H7 (cell line): ENCODE measurements around the gene SPAG16. TPM values are rescaled to one million over a fixed set of nuclear protein-coding genes. Genes with fewer than 3 reads are reported as not detected.
A peak's percentile ranks its signal among the peaks of the same experiment; 100 is the strongest.

Experiments
- DNase-seq: peaks from one replicate; pipeline ENCODE4 v3.0.0; 2012
- H3K27me3 ChIP-seq: 2 replicates; pipeline ENCODE4 v1.6.0; 2011; ENCODE audit warnings: mild to moderate bottlenecking, low read length; ENCODE audit not compliant: control insufficient read depth, insufficient read depth
- H3K36me3 ChIP-seq: replicated peaks from 2 replicates; pipeline ENCODE4 v1.5.1; 2011; ENCODE audit warnings: low read length; ENCODE audit not compliant: control insufficient read depth, insufficient read depth
- H3K4me3 ChIP-seq: 2 replicates; pipeline ENCODE4 v1.5.1; 2011; ENCODE audit warnings: low read depth, mild to moderate bottlenecking, control low read depth, low read length, moderate library complexity; ENCODE audit not compliant: insufficient read depth
- total RNA-seq: library from RNA; depleted of rRNA; stranded (reverse); fragments of >200 nt; shearing (Covaris generic); gene quantifications from 2 replicates; pipeline ENCODE4 v1.2.3, GENCODE V29; 2014

Gene SPAG16
- total RNA-seq, 1 experiment from 2014 or later, result 17.2 TPM

DNA sequence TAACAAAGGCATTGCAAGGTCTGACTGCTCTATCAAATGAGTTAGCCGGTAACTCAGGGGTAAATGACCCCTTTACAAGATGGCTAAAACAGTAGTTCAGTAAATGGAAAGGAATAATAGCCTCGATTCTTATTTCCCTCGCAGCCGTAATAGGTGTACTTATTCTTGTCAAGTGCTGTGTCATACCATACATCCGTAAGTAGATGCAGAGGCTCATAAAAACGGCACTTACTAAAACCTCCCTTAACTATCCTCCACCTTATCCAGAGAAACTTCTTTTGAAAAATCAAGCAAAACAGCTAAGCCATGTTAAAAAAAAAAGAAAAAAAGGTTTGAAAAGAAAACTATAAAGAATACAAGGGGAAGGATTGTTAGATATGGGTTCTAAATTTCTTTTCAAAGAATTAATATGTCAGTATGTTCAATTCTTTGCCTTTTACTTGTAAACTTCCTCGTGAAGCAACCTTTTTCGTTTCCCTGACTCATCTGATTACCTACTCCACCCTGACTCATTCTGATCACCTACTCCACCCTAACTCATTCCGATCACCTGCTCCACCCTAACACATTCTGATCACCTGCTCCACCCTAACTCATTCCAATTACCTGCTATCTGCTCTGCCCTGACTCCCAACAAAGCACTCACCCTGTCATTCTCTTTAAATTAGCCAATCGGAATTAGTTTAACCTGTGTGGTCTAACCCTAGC is 127.5 kb downstream of the SPAG16 start:
- H3K27me3 ChIP-seq, result no peaks in the 10 kb centered on the region
- no peaks in the 10 kb centered on the region for H3K36me3 ChIP-seq
- no peak for DNase-seq
- no peak overlapping the region for H3K4me3 ChIP-seq

DNA sequence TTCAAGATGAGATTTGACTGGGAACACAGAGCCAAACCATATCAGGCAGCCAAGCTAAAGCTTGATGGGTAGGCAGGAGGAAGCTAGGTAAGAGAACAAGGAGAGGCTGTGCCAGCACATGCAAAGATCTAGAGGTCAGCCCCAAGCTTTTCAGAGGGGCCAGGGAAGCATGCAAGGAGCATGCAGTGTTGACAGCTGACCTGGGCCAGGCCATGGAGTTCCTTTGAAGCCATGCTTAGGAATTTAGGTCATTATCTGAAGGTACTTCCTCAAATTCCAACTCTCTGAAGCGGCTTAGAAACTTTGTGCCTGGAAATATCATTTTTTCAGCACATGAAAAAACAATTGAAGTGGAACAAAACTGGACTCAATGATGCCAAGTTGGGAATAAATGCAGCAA is 130.8 kb downstream of the SPAG16 start:
- Histone ChIP-seq H3K27me3 (no peaks in the 10 kb centered on the region), H3K36me3 (no peaks in the 10 kb centered on the region), H3K4me3 (no peak overlapping the region)
- no peak for DNase-seq

DNA sequence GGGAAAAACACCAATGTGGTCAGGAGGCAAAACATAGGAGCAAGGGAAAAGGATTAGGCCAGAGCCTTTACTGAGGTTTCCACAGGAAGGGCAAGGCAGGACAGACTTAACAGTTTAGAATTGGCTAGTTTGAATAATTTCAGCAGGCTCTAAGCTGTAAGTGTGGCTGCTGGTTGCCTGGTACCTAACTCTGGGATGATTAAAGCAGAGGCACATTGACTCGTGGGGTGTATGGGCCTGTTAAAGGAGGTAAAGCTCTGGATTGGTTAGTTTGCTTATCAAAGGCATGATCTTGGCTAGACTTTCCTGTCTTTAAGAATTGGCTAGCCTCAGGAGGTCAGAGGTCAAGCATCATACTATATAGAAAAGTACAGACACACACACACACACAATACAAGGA is 132.6 kb downstream of the SPAG16 start:
- no peak for DNase-seq
- Histone ChIP-seq H3K27me3 (no peaks in the 10 kb centered on the region), H3K4me3 (no peak overlapping the region), H3K36me3 (no peaks in the 10 kb centered on the region)

DNA sequence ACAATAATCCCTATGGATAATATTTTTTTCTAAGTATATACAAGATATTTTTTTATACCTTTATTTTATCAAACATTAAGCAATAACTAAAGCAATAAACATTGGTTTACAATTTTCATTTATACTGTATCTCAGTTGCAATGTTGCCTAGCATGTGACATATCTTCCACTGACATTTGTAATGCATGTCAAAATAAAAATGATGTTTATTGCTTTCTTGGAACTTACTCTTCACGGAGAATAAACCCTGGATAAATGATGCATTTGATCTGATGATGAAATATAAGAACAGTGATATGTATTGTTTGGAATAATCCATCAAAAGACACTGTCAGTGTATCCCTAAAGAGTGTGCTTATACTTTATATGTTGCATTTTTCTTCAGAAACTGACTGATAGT is 135.7 kb downstream of the SPAG16 start:
- Histone ChIP-seq H3K36me3 (no peaks in the 10 kb centered on the region), H3K4me3 (no peak overlapping the region), H3K27me3 (no peaks in the 10 kb centered on the region)
- DNase-seq, result no peak

DNA sequence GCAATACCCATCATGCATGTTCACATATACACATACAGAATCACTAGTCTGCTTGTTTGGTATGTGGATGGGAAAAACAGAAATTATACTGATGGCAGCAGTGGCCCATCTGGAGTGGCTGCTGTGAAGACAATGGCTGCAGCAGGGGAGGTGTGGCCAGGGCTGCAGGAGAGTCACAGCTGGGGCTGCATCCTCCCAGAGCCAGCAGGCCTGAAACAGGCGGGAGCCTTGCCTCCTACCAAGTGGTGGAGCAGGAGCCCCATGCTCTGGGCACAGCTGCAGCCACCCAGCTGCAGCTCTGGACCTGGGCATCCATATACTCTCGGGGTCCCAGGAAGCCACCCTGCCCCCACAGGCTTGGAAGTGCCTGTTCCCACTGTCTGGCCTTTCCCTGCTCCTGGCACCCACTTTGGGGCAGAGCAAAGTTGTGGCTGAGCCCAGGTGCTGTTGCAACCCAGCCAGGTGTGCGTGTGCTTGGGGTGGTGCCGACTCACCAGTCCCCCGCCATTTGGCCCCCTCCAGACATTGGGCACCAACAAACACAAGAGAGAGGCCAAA is 136.6 kb downstream of the SPAG16 start:
- no peaks in the 10 kb centered on the region for H3K36me3 ChIP-seq
- DNase-seq, result peak; percentile 2
- H3K27me3 ChIP-seq, result no peaks in the 10 kb centered on the region
- H3K4me3 ChIP-seq, result no peak overlapping the region

DNA sequence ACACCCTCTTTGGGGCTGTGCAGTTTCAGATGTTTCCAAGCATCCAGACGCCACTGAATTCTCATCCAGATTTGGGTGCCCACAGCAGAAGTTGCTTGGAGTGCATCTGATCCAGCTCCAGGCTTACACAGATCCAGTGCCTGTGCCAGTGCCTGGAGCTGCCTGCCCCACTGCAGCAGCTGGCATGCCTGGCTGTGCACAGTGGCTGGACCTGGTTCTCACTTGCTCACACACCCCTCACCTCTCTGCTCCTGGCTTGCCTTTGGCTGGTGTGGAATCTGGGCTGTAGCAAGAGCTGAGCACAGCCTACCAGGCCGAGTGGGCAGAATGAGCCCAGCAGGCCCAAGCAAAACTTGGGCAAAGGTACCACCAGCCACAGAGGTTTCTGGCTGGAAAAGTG is 137.9 kb downstream of the SPAG16 start:
- Histone ChIP-seq H3K27me3 (no peaks in the 10 kb centered on the region), H3K4me3 (no peak overlapping the region), H3K36me3 (no peaks in the 10 kb centered on the region)
- DNase-seq, result no peak

DNA sequence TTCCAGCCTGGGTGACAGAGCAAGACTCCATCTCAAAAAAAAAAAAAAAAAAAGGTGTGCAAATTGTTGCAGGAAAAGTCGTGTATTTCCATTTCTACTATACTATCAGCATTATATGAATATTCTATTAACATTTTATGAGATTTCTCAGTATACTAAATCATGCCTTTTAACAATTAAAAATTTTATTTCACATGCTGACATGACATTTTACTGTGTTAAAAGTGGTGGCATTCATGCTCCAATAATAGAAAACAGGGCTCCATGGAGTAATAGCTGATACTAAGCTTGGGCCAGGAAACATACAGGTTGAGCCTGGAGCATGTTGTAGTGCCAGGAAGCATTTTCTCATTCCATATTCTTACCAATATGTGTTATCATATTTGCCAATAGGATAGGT is 141.4 kb downstream of the SPAG16 start:
- Histone ChIP-seq H3K4me3 (no peak overlapping the region), H3K27me3 (no peaks in the 10 kb centered on the region), H3K36me3 (no peaks in the 10 kb centered on the region)
- no peak for DNase-seq

DNA sequence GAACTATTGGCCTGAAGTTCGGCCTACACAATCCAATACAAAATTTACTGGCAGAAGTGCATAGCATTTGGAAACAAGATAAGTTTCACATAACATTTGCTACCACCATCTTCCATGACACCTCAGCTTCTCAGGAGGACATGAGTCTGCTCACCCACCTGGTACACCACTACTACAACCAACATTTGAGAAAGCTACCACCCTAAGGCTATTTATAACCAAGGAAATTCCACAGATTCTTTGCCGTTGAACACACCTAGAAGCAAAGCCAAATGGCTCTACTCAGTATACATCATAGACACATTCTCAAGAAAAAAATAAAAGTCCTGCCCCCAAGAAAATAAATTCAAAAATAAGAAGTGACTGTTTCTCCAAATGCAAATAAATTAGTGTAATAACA is 145.3 kb downstream of the SPAG16 start:
- Histone ChIP-seq H3K27me3 (no peaks in the 10 kb centered on the region), H3K4me3 (no peak overlapping the region), H3K36me3 (no peaks in the 10 kb centered on the region)
- no peak for DNase-seq

DNA sequence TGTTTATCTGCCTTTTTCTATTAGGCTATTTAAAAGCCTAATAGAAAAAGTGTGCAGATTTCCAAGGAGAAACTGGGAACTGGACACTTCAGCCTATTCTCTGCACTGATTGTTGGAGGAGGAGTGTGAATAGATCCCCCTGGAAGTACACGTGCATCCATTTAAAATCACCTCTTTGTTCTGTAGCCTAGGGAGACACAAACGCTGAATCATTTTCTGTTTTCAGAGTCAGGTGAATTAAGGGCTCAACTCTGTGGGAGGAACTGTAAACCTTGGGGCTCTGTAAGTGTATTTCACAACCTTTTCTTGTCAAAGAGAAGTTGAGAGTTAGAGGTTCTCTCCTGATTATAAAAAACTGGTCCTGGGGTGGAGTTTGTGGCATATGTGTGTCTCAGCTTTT is 159.7 kb downstream of the SPAG16 start:
- H3K36me3 ChIP-seq, result no peaks in the 10 kb centered on the region
- no peak for DNase-seq
- H3K4me3 ChIP-seq, result no peak overlapping the region
- H3K27me3 ChIP-seq, result no peaks in the 10 kb centered on the region

DNA sequence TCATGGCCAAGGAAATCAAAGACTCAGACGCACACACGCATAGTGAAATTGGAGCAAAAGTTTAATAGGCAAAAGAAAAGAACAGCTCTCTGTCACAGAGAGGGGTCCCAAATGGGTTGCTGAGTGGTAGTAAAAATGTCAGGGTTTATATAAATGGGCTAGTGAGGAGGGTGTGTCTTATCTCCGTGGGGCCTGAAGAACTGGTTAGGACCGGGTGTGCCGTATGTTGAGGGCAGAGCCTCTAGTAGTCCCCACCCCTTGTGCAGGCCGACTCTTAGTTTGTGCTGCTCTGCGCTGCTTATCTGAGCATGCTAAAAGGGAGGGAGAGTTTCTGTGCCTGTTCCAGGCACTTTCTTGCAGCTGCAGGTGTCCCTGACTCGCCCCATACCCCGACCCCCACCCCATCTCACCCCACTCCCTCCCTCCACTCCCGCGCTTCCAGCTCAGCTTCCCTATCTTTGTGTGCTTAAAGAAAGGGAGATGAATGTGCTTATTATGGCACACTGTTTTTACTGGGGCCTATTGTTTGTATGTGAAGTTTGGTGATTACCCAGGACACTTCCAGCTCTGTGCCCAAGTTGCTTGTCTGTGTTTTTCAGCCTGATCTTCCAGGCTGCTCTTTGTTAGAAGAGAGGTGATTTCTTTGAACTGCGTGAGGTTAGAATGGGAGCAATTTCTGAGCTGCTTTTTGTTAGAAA is 167.4 kb downstream of the SPAG16 start:
- DNase-seq, result peak; percentile 0
- Histone ChIP-seq H3K27me3 (no peaks in the 10 kb centered on the region), H3K36me3 (no peaks in the 10 kb centered on the region), H3K4me3 (no peak overlapping the region)

DNA sequence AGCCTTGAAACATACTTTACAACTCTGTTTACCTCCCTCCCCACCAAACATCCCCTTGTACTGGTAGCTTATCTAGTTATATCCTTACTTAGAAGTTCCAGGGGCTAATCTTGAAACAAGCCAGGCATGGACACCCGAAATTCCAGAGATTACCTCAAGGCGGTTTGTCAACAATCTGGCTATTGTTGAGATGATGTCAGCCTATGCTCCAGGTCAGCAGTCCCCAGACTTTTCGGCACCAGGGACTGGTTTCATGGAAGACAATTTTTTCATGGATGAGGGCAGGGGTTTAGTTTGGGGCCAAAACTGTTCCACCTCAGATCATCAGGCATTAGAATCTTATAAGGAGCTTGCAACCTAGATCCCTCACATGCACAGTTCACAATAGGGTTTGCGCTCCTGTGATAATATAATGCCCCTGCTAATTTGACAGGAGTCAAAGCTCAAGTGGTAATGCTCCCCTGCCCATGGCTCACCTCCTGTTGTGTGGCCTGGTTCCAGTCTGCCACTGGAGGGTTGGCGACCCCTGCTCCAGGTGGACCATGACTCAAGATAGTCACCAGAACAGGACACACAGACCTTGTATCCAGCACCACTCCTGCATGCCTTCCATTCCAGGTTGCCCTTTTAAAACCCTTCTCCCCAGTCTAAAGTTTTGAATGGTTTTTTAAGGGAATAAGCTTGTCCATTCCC is 171.2 kb downstream of the SPAG16 start:
- Histone ChIP-seq H3K4me3 (no peak overlapping the region), H3K36me3 (no peaks in the 10 kb centered on the region), H3K27me3 (no peaks in the 10 kb centered on the region)
- no peak for DNase-seq

DNA sequence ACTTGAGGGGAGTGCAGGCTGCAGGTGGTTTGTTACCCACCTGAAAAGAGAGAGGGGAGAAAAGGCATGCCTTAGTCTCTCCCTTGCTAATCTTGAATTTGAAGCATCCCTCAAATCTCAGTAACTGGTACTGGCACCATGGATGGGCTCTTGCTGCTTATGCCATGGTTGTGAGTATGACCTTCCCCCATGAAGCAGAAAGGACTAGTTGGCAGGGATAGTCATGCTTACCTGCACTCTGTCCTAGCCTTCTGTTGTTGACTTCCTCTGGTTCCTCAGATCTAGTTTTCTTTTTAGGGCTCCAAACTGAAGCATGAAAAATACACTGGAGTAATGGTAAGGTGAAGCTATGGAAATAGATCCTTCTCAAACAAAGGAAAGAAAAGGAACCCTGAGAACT is 191.2 kb downstream of the SPAG16 start:
- no peak overlapping the region for H3K4me3 ChIP-seq
- no peaks in the 10 kb centered on the region for H3K36me3 ChIP-seq
- no peak for DNase-seq
- no peaks in the 10 kb centered on the region for H3K27me3 ChIP-seq

DNA sequence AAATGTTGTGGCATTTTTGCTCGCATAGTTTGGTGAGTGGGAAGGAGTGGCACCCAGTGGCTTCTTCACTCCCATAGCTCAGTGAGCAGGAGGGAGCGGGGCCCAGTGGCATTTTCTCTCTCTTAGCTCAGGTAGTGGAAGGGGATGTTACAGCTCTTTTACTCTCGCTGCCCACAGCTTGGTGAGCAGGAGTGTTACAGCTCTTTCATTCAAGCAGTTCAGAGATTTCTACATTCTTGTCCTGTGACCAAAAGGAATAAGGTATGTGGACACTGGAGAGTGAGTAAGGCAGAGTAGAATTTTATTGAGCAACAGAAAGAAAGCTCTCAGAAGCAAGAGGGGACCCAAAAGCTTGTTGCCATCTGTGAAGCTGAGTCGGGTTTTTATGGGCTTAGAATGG is 192.4 kb downstream of the SPAG16 start:
- Histone ChIP-seq H3K27me3 (no peaks in the 10 kb centered on the region), H3K36me3 (no peaks in the 10 kb centered on the region), H3K4me3 (no peak overlapping the region)
- no peak for DNase-seq

DNA sequence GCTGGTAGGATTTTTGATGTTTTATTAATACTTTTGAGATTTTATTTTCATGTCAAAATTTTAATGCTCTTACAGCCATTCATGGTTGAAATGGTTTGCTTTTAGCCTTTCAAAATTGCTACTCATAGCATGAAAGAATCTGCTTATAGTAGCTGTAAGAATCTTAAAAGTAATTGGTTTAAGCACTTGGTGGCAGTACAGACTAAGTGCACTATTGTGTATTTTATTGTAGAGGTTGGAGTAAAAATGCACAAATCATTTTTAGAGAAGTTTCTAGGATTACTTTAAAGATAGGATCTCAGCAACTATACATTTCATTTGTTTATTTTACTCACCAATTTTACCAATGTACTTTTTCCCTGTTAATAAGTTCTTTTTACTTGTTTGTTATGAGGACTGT is 205.8 kb downstream of the SPAG16 start:
- Histone ChIP-seq H3K4me3 (no peak overlapping the region), H3K36me3 (no peaks in the 10 kb centered on the region), H3K27me3 (no peaks in the 10 kb centered on the region)
- DNase-seq, result no peak

DNA sequence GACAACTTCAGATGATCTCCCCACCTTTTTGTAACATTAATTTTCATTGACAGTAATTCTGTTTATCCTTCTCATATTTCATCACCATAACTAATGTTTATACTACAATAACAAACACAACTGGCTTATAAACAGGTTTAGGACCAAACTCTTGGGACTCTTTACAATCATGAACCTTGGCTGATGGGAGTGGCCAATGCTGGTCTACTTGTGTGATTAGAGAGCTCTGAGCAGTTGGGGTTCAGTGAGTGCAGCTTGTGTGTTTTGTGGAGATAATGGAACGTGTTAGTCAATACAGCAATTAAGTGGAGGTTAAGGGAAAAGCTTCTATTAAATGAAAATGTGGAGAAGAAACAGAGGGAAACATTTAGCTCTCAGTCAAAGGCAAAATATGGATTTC is 207.1 kb downstream of the SPAG16 start:
- Histone ChIP-seq H3K36me3 (no peaks in the 10 kb centered on the region), H3K27me3 (no peaks in the 10 kb centered on the region), H3K4me3 (no peak overlapping the region)
- DNase-seq, result no peak
